Astrocyte (in vitro differentiated cells and primary cell): Measurements from ENCODE around the gene POM121L12.

Source experiments
- CTCF ChIP-seq: IDR thresholded peaks from 2 replicates; pipeline ENCODE4 v1.5.1; 2011; ENCODE audit warnings: low read depth, mild to moderate bottlenecking, inconsistent platforms, low read length, moderate library complexity; ENCODE audit not compliant: insufficient read depth
- EZH2 ChIP-seq: IDR thresholded peaks from 2 replicates; pipeline ENCODE4 v1.6.1; 2012; ENCODE audit warnings: mild to moderate bottlenecking, low read length, inconsistent platforms; ENCODE audit not compliant: insufficient read depth

DNA sequence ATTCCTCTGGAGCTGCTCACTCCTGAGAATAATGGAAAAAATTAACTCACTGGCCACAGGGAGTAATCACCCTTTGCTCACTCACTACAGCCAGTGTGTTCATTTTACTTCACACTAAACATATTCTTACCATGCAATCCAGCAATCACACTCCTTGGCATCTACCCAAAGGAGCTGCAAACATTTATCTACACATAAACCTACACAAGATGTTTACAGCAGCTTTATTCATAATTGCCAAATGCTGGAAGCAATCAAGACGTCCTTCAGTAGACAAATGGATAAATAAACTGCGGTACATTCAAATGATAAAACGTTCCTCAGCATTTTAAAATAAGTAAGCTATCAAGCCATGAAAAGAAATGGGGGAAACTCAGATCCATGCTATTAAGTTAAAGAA is 34.2 kb upstream of the POM121L12 start:
- no peak for TF ChIP-seq CTCF
- TF ChIP-seq EZH2, result no peak
